ENCODE results near the gene GIT2.
"Not testable (repeated sequence)": the region's sequence is repeated elsewhere in the genome, so short reads cannot be mapped to it uniquely, and the experiment has no call there.

DNA sequence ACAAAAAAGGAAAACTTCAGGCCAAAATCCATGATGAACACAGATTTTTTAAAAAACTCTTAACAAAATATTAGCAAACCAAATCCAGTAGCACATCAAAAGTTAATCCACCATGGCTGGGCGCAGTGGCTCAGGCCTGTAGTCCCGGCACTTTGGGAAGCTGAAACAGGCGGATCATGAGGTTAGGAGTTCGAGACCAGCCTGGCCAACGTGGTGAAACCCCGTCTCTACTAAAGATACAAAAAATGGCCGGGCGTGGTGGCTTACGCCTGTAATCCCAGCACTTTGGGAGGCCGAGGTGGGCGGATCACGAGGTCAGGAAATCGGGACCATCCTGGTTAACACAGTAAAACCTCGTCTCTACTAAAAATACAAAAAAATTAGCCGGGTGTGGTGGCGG lies 9.9 kb downstream of the GIT2 start:
- TF ChIP-seq POLR2A (IDR thresholded peaks at IDR 0.05; ENCODE audit: control extremely low read depth in 1 of 2, low read depth in 2 of 2, low read length in 2 of 2) = not testable (repeated sequence)
- TF ChIP-seq, protein P1, sequence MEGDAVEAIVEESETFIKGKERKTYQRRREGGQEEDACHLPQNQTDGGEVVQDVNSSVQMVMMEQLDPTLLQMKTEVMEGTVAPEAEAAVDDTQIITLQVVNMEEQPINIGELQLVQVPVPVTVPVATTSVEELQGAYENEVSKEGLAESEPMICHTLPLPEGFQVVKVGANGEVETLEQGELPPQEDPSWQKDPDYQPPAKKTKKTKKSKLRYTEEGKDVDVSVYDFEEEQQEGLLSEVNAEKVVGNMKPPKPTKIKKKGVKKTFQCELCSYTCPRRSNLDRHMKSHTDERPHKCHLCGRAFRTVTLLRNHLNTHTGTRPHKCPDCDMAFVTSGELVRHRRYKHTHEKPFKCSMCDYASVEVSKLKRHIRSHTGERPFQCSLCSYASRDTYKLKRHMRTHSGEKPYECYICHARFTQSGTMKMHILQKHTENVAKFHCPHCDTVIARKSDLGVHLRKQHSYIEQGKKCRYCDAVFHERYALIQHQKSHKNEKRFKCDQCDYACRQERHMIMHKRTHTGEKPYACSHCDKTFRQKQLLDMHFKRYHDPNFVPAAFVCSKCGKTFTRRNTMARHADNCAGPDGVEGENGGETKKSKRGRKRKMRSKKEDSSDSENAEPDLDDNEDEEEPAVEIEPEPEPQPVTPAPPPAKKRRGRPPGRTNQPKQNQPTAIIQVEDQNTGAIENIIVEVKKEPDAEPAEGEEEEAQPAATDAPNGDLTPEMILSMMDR (IDR thresholded peaks at IDR 0.05; ENCODE audit: control extremely low read depth in 1 of 3, insufficient read depth in 1 of 3, low read depth in 1 of 3, low read length in 3 of 3) = not testable (repeated sequence)
